ENCODE measurements around the gene CTRL.
"Not testable (repeated sequence)": the region's sequence is repeated elsewhere in the genome, so short reads cannot be mapped to it uniquely, and the experiment has no call there.

The CTRL gene

GRCh38 chr16:67923414-67924116, 8.1 kb downstream of the CTRL start:
- DNase-seq (ENCODE audit: low read depth) = no peak

- DNase-seq (ENCODE audit: low read depth) = no peak
Measured at GRCh38 chr16:67922740-67923139, 8.9 kb downstream of the CTRL start.

- DNase-seq (ENCODE audit: low read depth) = no peak
Measured at GRCh38 chr16:67922221-67922620, 9.4 kb downstream of the CTRL start.

GRCh38 chr16:67919622-67920221, 11.9 kb downstream of the CTRL start:
- DNase-seq (ENCODE audit: low read depth) = no peak

GRCh38 chr16:67917852-67918236, 13.8 kb downstream of the CTRL start:
- DNase-seq (ENCODE audit: low read depth) = peak; percentile 46

- DNase-seq (ENCODE audit: low read depth) = no peak
Measured at GRCh38 chr16:67917140-67917851, 14.4 kb downstream of the CTRL start.

- no peak for DNase-seq (ENCODE audit: low read depth)
Measured at GRCh38 chr16:67915831-67916723, 15.6 kb downstream of the CTRL start.

- not testable (repeated sequence) for DNase-seq (ENCODE audit: low read depth)
Measured at GRCh38 chr16:67915496-67915769, 16.2 kb downstream of the CTRL start.

GRCh38 chr16:67914758-67915495, 16.7 kb downstream of the CTRL start:
- DNase-seq (ENCODE audit: low read depth) = no peak

GRCh38 chr16:67910158-67910557, 21.5 kb downstream of the CTRL start:
- no peak for DNase-seq (ENCODE audit: low read depth)

GRCh38 chr16:67909056-67909742, 22.5 kb downstream of the CTRL start:
- DNase-seq (ENCODE audit: low read depth) = no peak

GRCh38 chr16:67907397-67908180, 24.1 kb downstream of the CTRL start:
- DNase-seq (ENCODE audit: low read depth) = no peak

GRCh38 chr16:67902831-67903230, 28.8 kb downstream of the CTRL start:
- no peak for DNase-seq (ENCODE audit: low read depth)

- no peak for DNase-seq (ENCODE audit: low read depth)
Measured at GRCh38 chr16:67901734-67902133, 29.9 kb downstream of the CTRL start.

GRCh38 chr16:67897231-67897630, 34.4 kb downstream of the CTRL start:
- no peak for DNase-seq (ENCODE audit: low read depth)

- DNase-seq (ENCODE audit: low read depth) = no peak
Measured at GRCh38 chr16:67893743-67894399, 37.8 kb downstream of the CTRL start.

- peak; percentile 91 for DNase-seq (ENCODE audit: low read depth)
Measured at GRCh38 chr16:67892899-67893742, 38.5 kb downstream of the CTRL start, which contains the start of gene PSKH1. TSS of gene PSKH1 (plus strand) at chr16:67893254. CDS start at chr16:67908750, 15,496 bp downstream.

- DNase-seq (ENCODE audit: low read depth) = no peak
Measured at GRCh38 chr16:67892375-67892774, 39.3 kb downstream of the CTRL start.

- no peak for DNase-seq (ENCODE audit: low read depth)
Measured at GRCh38 chr16:67888331-67888730, 43.3 kb downstream of the CTRL start.

All from activated T-cell treated with anti-CD3 and anti-CD28 coated beads for 24 hours (primary cell).